Right kidney (tissue), 1 donor: ENCODE results near the gene CDC20B.
"Not testable (repeated sequence)": the region's sequence is repeated elsewhere in the genome, so short reads cannot be mapped to it uniquely, and the experiment has no call there.

Experiments used
- DNase-seq: peaks from one replicate; pipeline ENCODE4 v3.0.0-alpha.2; 2016

The CDC20B gene

DNA sequence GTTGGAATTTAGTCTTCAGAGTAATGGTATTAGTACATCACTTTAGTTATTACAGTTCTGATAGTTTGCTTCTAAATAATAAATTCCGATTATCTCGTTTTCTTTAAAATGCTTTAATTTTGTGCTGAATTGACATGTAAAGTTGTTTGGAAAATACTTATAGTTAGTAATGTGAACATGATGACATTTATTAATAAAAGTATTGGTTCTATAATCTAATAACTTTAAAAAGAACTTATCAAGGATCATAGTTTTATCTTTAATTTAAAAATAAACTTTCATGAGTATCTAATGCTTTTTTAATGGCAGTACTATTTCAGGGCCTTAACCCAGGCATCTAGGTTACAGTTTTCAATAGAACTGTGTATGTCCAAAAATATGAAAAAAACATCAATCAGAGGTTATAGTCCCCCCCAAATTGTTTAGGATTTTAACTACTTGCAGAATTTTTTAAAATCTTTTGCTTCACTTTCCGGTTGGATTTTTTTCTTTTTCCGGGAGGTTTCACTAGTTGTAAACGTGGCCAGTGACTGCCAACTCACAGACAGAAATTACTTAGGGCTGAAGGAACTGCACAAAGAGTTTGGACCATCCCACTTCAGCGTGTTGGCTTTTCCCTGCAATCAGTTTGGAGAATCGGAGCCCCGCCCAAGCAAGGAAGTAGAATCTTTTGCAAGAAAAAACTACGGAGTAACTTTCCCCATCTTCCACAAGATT, 12.3 kb downstream of the CDC20B start:
- peak; percentile 47 for DNase-seq

DNA sequence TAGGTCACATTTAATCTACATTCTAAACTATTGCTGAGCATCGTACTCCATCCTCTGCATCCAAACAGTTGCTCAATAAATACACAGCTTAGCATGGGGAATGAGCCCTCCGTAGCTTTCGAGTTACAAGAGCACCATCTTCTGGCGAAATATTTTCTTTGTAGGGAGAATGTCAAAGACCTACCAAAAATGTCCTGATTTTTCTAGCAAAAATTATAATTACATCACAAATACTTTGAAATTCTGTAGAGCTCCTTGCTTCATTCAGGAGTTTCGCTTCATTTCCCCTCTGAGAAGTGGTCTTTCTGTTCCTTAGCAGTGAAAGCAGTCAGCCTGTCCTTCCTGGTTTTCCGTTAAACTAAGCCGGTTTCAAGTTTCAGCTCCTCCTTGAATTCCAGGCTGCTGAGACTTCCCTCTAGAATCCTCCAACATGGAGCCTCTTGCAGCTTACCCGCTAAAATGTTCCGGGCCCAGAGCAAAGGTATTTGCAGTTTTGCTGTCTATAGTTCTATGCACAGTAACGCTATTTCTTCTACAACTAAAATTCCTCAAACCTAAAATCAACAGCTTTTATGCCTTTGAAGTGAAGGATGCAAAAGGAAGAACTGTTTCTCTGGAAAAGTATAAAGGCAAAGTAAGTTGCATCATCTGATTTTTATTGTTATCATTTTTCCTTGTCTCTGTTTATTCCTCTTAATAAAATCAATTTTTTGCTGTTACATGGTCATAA, 13.0 kb downstream of the CDC20B start, which contains the start of gene GPX8:
TSS of gene GPX8 (plus strand) at position 409 of the 730 bp plus-strand sequence. CDS start at position 431, 22 bp downstream.
- peak; percentile 74 for DNase-seq

DNA sequence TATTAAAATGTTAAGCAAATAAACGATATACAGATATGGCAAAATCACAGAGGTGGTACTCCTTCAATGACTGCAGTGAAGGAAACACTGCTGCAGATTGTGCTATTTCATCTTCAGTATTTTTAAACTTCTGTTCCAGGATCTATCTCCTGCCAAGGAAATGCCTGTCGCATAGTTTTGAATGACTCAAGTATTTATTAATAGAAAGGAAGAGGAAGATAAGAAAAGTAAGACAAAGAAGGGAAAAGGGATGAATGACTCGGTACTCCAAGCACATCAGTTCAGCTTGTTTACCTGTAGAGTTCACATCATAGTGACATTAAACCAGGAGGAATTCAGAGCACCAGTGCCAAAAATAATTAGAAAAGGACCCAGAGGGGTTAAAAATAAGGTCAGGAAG, 18.1 kb downstream of the CDC20B start:
- no peak for DNase-seq

DNA sequence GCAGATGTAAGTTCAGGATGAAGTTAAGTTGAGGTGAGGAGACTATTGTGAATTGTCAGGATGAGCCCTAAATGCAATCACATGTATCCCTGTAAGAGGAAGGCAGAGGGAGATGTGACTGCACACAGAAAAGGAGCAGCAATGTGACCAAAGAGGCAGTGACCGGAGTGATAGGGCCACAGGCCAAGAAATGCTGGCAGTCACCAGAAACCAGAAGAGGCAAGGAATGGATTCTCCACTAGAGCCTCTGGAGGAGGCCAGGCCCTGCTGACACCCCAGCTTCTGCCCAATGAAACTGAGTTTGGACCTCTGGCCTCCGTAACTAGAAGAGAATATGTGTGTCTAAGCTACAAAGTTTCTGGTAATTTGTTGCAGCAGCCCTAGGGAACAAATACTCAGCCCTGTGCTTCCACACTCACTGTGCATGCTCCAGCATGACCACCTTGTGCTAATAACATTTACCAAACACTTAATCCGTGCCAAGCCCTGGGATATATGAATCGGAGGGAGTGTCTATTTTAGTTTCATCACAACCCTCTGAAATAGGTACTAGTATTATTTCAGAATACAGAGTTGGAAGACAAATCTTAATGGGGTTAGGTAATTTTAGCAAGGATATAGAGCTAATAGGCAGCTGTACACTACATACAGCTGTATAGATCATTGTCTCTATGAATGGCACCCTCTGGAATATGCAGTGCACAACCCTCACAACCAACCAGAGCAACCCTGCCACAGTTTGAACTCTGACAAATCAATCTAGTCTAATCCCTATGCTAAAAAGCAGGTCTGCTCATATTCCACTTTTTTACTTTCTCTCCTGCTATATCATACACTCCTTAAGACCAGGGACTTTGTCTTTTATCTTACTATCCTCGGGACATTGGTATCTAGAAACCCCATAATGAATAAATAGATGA, 20.8 kb downstream of the CDC20B start:
- no peak for DNase-seq

DNA sequence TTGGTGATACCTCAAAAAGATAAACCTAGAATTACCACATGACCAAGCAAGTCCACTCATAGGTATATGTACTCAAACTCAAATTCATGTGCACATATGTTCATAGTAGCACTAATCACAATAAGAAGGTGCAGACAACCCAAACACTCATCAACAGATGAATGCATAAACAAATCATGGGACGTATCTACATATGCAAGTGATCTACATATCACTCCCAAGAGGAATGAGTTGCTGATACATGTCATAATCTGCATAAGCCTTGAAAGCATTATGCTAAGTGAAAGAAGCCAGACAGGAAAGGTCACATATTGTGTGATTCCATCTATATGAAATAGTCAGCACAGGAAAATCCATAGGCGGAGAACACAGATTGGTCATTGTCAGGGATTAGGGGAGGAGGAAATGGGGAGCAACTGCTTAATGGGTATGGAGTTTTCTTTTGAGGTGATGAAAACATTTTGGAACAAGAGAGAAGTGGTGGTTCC, 23.6 kb downstream of the CDC20B start:
- DNase-seq: no peak

DNA sequence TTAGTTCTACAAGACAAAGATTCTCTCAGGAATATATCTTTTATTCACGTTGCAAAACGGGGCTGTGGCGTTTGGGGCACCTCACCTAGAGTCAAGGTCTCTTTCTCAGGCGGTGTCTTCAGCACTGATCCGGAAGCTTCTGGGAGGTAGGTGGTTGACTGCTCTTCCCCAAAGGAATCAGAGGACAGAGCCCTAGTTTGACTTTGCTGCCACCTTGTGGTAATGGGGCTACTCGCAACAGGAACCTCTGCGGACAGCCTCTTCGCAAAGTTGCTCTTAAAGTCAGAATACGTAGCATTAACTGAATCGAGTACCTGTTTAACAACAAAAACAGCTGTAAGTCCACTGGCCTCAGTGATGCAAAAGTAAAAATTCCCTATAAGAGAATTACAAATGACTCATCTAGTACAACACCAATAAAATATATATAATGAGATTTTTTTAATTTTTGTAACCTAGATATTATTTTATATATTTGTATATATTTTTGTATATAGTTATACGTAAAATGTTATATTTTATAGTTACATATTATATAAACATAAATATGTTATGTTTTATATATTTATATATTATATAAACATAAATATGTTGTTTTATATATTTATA, 26.3 kb downstream of the CDC20B start:
- DNase-seq: peak; percentile 32

DNA sequence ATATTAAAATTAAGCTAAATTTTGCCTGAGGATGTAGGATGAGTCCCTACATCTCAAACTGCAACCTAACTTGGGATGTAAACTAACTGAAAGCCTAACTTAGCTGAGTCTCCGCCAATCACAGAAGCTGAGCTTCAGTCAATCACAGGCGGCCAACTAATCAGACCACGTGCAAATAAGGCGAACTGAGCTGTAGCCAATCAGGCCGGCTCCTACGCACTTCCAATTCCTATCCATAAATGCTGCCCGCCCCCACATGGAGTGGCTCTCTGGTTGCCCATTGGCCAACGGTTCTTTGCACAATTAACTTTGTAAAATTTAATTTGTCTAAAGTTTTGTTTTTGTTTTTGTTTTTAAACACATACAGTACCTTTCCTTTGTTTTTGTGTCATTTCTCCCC, 26.9 kb downstream of the CDC20B start:
- DNase-seq: no peak

DNA sequence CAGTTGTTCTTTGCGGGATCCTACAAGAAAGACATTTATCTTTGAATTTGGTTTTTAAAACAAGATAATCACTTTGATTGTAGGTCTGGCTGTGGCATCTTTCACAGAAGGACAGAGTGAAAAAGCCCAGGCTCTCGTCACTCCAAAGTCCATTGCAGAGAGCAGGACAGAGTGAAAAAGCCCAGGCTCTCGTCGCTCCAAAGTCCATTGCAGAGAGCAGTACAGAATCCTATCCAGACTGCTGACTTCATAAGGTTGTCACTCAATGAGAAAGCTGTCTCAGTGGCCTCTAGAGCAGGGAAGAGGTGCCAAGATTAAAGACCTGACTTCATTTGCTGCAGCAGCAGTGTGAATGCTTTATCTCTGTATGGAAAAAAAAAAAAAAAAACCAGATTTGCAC, 29.4 kb downstream of the CDC20B start:
- no peak for DNase-seq

DNA sequence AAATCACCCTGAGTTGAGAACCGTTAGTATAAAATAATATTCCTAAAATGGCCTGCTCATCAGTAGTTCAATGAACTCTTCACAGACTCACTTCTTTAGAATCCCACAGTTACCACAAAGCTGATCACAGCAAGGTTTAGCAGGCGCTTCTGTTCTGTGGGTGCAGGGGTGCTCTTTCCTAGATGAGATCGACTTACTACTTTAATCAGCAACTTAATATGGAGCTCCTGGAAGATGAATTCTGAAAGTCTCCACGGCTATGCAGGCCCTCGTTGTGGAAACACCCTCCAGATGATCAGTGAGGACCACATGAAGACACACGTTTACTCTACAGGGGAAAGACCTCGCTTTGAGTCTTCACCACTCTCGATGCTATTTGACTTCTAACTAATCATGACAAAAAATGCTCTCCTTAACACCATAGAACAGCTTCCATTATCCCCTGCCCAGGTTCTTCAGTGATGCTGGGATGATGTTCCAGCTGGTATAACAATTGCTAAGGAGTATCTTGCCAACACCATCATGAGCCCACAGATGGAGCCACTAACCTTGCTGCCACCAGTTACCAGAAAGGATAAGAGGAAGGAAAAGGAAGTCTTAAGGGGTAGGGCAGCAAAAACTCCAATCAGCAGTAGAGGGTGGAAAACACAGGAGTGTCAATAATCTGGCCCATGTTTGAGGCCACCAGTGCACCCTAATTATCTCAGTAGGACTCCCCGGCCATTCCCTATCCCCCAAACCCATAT, 30.9 kb downstream of the CDC20B start:
- no peak for DNase-seq

DNA sequence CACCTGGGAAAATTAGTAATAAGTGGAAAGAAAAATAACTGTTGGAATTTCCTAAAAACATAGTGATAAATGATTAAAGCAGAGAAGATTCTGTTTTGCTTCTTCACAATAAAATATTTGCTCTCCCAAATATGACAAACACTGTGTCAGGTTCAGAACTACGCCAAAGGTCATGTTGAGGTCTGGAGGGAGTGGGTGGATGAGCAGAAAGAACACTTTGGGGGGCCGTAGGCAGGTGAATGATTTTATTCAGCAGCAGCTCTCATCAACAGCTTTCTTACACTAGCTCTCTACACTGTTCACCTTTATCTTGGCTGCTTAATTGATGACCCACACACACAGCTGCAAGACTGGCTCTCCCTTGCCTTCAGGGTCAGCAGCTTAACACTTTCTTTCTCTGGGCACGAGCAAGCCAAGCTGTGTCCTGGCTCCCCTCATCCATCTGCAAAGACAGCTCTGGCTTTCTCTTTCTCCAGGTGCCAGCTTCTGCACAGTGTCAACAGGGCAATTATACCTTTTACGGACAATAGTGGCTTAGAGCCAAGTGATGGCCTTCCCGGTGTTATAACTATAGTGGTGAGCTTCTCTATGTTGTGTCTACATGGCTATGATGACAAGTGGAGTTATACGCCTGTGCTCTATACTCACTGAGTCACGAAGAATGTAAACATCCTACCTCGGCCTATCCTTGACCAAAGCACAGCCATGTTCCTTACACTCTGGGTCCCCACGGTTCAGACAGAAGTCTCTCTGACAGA, 31.9 kb downstream of the CDC20B start:
- no peak for DNase-seq

DNA sequence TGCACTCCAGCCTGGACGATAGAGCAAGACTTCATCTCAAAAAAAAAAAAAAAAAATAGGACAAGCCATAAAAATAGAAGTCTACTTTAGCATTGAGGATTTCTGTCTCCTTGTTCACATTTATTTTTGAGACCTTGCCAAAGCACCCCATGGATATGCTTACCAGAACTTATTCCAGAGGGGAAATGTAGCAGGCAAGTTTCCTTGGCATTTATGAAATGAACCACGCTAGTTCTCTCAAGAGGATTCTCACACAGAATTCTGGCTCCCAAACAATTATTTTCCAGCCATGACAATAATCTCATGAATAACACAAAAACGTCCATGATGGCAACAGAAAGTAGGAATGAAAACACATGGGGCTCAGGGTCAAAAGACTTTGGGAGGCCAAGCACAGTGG, 36.5 kb downstream of the CDC20B start:
- DNase-seq: no peak

DNA sequence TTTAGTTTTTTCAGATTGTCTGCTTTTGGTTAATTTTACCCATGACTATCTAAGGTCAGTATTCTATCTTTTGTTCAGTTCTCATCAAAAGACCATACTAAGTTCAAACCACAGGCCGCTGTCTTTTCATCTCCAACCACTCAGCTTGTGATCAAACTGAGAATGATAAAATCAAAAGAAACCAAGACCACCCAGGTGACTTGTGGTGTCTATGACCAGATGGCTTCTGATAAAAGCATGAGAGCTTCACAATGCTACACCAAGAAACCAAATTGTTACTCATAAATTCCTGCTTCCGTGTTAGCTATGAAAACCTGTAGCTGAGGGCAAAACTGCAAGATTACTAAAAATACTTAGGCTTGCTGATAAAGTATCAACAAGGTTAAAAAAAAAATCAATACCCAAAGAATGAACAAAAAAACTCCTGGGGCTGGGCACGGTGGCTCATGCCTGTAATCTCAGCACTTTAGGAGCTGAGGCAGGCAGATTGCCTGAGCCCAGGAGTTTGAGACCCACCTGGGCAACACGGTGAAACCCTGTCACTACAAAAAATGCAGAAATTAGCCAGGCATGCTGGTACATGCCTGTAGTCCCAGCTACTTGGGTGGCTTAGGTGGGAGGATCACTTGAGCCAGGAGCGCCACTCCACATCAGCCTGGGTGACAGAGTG, 38.8 kb downstream of the CDC20B start:
- DNase-seq: no peak

DNA sequence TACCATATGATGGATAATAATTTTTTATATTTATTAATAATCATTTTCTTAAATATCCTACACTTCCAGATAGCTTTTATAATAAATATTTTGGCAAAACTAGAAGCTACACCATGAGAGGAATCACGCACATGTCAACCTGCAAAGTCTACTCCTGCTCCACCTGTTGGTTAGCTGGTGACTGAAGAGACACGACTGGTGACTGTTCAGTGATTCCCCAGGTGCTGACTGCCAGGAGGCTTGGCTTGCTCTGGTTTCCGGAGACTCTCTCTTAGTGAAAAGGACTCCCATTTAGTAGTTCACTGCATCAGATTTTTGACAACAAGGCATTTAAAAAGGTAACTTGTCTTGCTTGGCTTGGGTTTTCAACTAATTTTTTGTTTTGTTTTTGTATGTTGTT, 49.6 kb downstream of the CDC20B start:
- no peak for DNase-seq

DNA sequence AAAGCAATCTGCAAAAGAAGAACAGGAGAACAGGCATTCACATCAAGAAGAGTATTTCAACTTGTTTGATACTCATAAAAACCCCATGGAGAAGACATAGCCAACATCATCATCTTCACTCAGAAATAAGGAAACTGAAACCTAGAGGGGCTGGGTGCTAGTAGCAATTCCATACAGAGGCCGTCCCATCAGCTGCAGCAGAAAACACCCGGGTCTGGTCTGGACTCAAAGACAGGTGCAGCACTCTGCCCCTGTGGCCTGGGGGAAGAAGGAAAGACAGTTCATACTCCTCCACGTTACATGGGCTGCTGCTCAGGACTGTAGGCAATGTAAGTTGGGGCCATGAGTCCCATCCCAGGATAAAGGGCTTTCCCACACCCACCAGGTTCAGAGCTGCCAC, 58.9 kb downstream of the CDC20B start:
- no peak for DNase-seq

DNA sequence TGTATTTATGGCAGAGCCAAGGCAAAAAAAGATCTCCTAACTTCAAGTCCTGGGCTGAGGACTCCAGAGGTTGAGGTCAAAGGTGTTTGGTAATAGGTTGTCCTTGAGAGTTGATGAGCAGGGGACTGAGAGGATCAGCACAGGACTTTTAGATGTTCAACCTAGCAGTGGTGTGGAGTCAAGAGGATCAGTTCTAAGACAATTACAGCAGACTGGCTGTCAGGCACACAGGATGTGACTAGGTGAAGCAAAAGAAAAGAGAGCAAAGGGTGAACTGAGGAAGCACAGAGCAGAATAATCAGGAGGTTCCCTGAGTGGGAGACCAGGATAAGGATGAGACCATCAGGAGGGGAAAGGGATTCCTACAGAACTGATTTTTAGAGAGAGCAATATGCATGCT, 59.6 kb downstream of the CDC20B start:
- DNase-seq: no peak

DNA sequence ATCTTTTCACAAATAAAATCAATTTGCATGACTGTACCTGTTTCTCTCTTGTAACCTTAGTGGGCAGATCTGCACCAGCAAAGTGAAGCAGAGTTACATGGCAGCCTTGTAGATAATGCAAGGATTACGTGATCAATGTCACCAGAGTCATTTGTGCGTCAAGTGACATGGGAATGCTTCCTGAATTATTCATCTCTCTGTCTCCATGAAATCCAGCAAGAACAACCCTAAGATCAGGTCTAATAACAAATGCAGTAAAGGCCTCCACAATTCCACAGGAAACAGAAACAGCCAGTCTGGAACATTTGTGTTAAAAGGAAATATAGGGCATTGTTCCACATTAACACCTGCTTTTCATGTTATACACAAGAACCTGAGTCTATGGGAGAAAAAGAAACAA, 62.8 kb downstream of the CDC20B start:
- no peak for DNase-seq

DNA sequence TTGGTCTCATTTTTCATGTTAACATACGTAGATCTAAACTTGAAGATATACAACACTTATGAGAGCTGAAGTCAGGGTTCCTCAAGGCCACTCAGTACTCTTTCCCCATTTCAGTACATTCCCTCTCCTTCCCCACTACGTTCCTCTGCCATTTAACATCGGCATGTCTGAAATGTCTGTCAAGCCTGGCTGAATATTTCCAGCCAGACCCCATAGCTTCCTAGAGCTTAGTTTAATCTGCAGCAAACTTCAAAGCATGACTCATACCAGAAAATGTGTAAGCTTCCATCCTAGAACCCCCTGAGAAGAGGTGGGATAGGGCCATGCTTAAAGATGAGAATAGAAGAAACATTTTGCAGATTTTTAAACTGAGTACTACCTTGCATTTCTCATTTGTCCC, 64.3 kb downstream of the CDC20B start:
- no peak for DNase-seq

DNA sequence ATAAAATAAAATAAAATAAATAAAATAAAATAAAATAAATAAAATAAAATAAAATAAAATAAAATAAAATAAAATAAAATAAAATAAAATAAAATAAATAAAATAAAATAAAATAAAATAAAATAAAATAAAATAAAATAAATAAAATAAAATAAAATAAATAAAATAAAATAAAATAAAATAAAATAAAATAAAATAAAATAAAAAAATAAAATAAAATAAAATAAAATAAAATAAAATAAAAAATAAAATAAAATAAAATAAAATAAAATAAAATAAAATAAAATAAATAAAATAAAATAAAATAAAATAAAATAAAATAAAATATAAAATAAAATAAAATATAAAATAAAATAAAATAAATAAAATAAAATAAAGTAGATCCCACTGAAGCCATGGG, 67.0 kb downstream of the CDC20B start:
- DNase-seq: not testable (repeated sequence)

DNA sequence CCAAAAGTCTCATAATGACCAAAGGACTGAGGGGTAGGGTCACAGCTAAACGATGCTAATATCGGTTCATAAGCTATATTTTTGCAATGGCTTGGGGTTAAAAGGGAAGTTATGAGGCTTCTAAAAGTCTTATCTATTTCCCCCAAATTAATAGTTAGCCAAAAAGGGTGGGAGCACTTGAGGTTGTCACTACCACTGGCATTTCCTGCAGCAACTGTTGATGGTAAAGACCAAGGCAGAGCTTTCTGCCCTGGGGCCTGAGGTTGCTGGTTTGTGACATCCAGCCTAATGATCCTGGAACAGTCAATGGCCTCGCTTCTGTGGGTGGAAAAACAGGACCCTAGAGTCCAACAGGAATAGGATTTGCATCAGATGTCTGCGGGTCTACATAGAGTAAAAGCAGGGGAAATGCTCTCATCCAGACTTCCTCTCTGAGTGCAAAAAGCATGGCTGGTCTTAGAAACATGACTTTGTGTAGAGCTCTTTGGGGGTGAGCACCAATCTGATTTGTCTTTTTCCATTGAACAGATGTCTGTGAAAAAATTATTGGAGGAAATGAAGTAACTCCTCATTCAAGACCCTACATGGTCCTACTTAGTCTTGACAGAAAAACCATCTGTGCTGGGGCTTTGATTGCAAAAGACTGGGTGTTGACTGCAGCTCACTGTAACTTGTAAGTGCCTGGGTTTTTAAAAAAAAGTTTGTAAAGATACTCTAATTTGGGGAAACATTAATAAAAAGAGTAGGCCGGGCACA, 67.9 kb downstream of the CDC20B start:
- no peak for DNase-seq
